Measurements from ENCODE around the gene C1R. TPM values are rescaled to one million over a fixed set of nuclear protein-coding genes. Genes with fewer than 3 reads are reported as not detected.

Gene C1R
- total RNA-seq, 2 experiments from 2014 or later: 0.30 TPM; not detected in 1

GRCh38 chr12:7100239-7100638 lies 8.0 kb upstream of the C1R start:
- BruUV-seq (replicated peaks): no TSS peak
- Histone ChIP-seq H2AFZ (ENCODE audit: low read length) (no peak overlapping the region), H3K4me3 (ENCODE audit: low read depth, low read length, poor library complexity, severe bottlenecking) (no peak overlapping the region), H3K9me2 (ENCODE audit: insufficient read depth, low read length) (no peaks in the 10 kb centered on the region), H3K27ac (ENCODE audit: low read depth, low read length, poor library complexity, severe bottlenecking) (no peak overlapping the region), H3K4me1 (ENCODE audit: insufficient read depth, low read length, poor library complexity, severe bottlenecking) (no peaks in the 10 kb centered on the region), H3K9me3 (ENCODE audit: low read length) (no peaks in the 10 kb centered on the region), H4K20me1 (ENCODE audit: insufficient read depth, low read length) (no peaks in the 10 kb centered on the region), H3K4me2 (ENCODE audit: low read length) (no peak overlapping the region), H3K79me2 (ENCODE audit: insufficient read depth, low read depth, low read length) (no peaks in the 10 kb centered on the region), H3K36me3 (ENCODE audit: insufficient read depth, low read length) (no peaks in the 10 kb centered on the region)
- intact Hi-C loops (cut with micrococcal nuclease; ENCODE audit: unreplicated experiment): no loop called here
- POLR2A ChIA-PET: no interaction called here
- CTCF ChIA-PET (ENCODE audit: unreplicated experiment): no interaction called here
- no peak for TF ChIP-seq EZH2phosphoT487 (IDR thresholded peaks at IDR 0.05; ENCODE audit: borderline replicate concordance, low read depth, low read length)
- TF ChIP-seq, protein P1, sequence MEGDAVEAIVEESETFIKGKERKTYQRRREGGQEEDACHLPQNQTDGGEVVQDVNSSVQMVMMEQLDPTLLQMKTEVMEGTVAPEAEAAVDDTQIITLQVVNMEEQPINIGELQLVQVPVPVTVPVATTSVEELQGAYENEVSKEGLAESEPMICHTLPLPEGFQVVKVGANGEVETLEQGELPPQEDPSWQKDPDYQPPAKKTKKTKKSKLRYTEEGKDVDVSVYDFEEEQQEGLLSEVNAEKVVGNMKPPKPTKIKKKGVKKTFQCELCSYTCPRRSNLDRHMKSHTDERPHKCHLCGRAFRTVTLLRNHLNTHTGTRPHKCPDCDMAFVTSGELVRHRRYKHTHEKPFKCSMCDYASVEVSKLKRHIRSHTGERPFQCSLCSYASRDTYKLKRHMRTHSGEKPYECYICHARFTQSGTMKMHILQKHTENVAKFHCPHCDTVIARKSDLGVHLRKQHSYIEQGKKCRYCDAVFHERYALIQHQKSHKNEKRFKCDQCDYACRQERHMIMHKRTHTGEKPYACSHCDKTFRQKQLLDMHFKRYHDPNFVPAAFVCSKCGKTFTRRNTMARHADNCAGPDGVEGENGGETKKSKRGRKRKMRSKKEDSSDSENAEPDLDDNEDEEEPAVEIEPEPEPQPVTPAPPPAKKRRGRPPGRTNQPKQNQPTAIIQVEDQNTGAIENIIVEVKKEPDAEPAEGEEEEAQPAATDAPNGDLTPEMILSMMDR (conservative IDR thresholded peaks at IDR 0.05; ENCODE audit: low read length): no peak
- DNase-seq (ENCODE audit: low spot score): no peak

DNA sequence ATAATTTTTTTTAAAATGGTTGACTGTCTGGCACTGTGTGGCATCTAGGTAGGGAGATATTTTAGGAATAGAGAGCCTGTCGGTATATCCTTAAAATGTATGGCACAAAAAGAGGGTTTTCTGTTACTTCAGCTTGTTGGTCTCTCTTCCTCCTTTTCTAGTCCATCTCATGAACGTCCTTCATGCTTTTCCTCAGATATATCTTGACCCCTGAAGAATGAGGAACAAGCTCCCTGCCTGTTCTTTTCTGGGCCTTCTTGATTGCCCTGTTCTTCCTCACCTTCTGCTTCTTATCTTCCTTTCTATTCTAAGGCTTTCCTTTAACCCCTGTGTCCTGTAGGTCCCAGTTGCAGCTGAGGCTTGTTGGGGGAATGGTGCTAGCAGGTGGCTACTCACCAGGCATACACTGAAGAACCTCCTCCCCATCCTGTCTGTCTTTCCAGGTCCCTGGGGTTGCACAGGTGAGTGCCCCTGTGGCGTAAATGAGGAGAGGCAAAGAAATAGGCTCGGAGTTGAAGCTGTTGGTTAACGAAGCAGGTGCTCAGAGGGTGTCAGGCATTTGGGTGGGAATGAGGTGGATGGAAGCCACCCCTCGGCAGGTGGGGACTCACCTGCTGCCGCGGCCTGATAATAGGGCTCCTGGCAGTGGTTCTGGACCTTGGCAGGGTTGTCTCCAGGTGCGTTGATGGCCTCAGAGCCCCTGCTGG lies 7.2 kb upstream of the C1R start:
- H3K9me3 ChIP-seq (ENCODE audit: low read length): no peaks in the 10 kb centered on the region
- H3K27ac ChIP-seq (ENCODE audit: low read depth, low read length, poor library complexity, severe bottlenecking): no peak overlapping the region

DNA sequence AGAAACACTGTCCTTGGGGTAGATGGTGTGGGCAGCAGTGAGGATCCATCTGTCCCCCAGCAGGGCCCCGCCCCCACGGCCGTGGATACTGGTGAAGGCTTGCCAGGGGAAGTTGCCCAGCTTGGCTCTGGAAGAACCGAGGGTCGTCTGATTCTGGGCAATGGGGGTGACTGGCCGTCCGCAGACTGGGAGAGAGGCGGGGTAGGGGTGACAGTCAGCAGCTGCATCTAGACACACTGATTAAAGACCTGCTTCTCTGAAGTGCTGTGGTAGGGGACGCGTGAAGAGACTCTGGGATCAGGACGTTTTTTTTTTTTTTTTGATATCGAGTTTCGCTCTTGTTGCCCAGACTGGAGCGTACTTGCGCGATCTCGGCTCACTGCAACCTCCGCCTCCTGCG lies 4.7 kb upstream of the C1R start:
- no TSS peak for BruUV-seq (replicated peaks)
- Histone ChIP-seq H3K79me2 (ENCODE audit: insufficient read depth, low read depth, low read length) (no peaks in the 10 kb centered on the region), H3K36me3 (ENCODE audit: insufficient read depth, low read length) (no peaks in the 10 kb centered on the region), H2AFZ (ENCODE audit: low read length) (no peak overlapping the region), H3K4me3 (ENCODE audit: low read depth, low read length, poor library complexity, severe bottlenecking) (no peak overlapping the region), H3K4me2 (ENCODE audit: low read length) (no peak overlapping the region), H3K9me3 (ENCODE audit: low read length) (no peaks in the 10 kb centered on the region), H3K9me2 (ENCODE audit: insufficient read depth, low read length) (no peaks in the 10 kb centered on the region), H3K4me1 (ENCODE audit: insufficient read depth, low read length, poor library complexity, severe bottlenecking) (peaks cover 3% of the 10 kb centered on the region), H4K20me1 (ENCODE audit: insufficient read depth, low read length) (no peaks in the 10 kb centered on the region), H3K27ac (ENCODE audit: low read depth, low read length, poor library complexity, severe bottlenecking) (no peak overlapping the region)
- ChIA-PET POLR2A (interaction anchor here (0.7 kb wide), 1 partner anchor 12 kb away, joined by 4 read pairs; no protein-coding TSS in a partner anchor), CTCF (ENCODE audit: unreplicated experiment) (no interaction called here)
- TF ChIP-seq EZH2phosphoT487 (IDR thresholded peaks at IDR 0.05; ENCODE audit: borderline replicate concordance, low read depth, low read length): no peak
- TF ChIP-seq, protein P1 (conservative IDR thresholded peaks at IDR 0.05; ENCODE audit: low read length): no peak
- no peak for DNase-seq (ENCODE audit: low spot score)
- intact Hi-C loops (cut with micrococcal nuclease; ENCODE audit: unreplicated experiment): no loop called here

More for the DNA sequence above, 7.2 kb upstream of the C1R start:
- no peak overlapping the region for H3K4me2 ChIP-seq (ENCODE audit: low read length)
- H3K9me2 ChIP-seq (ENCODE audit: insufficient read depth, low read length): no peaks in the 10 kb centered on the region
- no TSS peak for BruUV-seq (replicated peaks)
- ChIA-PET CTCF (ENCODE audit: unreplicated experiment) (no interaction called here), POLR2A (interaction anchor here (0.7 kb wide), 1 partner anchor 59 kb away, joined by 3 read pairs; no protein-coding TSS in a partner anchor)
- no peaks in the 10 kb centered on the region for H3K79me2 ChIP-seq (ENCODE audit: insufficient read depth, low read depth, low read length)
- no peaks in the 10 kb centered on the region for H3K4me1 ChIP-seq (ENCODE audit: insufficient read depth, low read length, poor library complexity, severe bottlenecking)
- intact Hi-C loops (cut with micrococcal nuclease; ENCODE audit: unreplicated experiment): no loop called here
- DNase-seq (ENCODE audit: low spot score): no peak
- no peak overlapping the region for H3K4me3 ChIP-seq (ENCODE audit: low read depth, low read length, poor library complexity, severe bottlenecking)
- H4K20me1 ChIP-seq (ENCODE audit: insufficient read depth, low read length): no peaks in the 10 kb centered on the region
- TF ChIP-seq EZH2phosphoT487 (IDR thresholded peaks at IDR 0.05; ENCODE audit: borderline replicate concordance, low read depth, low read length): no peak
- TF ChIP-seq, protein P1 (conservative IDR thresholded peaks at IDR 0.05; ENCODE audit: low read length): no peak
- no peak overlapping the region for H2AFZ ChIP-seq (ENCODE audit: low read length)
- no peaks in the 10 kb centered on the region for H3K36me3 ChIP-seq (ENCODE audit: insufficient read depth, low read length)
